Keratinocyte (primary cell): ENCODE measurements around the gene NUSAP1.
"Not testable (repeated sequence)": the region's sequence is repeated elsewhere in the genome, so short reads cannot be mapped to it uniquely, and the experiment has no call there.

ENCODE experiments used
- EZH2 ChIP-seq: IDR thresholded peaks from one replicate; pipeline ENCODE4 v1.6.1; 2012; ENCODE audit warnings: inconsistent platforms, mild to moderate bottlenecking, low read length, moderate library complexity
- TF ChIP-seq, protein P1 (sequence below), 3 experiments: IDR thresholded peaks in 1 of 3; conservative IDR thresholded peaks in 1 of 3; optimal IDR thresholded peaks in 1 of 3; 2 replicates in 2 of 3; 3 replicates in 1 of 3; pipeline versions ENCODE3 to v1.5.1; 2011; ENCODE audit warnings: low read length in 3 of 3, mild to moderate bottlenecking in 3 of 3, moderate library complexity in 2 of 3, control low read depth in 1 of 3, inconsistent platforms in 1 of 3; ENCODE audit not compliant: insufficient read depth in 2 of 3; ENCODE audit errors: extremely low read depth in 1 of 3

DNA sequence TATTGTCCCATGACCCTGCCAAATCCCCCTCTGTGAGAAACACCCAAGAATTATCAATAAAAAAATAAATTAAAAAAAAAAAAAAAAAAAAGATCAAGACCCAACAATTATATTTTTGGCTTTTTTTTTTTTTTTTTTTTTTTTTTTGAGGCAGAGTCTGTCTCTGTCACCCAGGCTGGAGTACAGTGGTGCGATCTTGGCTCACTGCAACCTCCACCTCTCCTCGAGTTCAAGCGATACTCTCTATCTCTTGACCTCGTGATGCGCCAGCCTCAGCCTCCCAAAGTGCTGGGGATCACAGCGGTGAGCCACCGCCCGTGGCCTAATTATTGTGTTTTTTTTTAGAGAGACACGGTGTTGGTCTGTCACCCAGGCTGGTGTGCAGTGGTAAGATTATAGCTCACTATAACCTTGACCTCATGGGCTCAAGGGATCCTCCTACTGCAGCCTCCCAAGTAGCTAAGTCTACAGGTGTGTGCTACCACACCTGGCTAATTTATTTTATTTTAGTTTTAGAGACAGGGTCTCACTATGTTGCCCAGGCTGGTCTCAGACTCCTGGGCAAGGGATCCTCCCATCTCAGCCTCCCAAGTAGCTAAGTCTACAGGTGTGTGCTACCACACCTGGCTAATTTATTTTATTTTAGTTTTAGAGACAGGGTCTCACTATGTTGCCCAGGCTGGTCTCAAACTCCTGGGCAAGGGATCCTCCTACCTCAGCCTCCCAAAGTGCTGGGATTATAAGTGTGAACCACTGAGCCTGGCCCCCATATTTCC, 51.5 kb downstream of the NUSAP1 start:
- TF ChIP-seq, protein P1, sequence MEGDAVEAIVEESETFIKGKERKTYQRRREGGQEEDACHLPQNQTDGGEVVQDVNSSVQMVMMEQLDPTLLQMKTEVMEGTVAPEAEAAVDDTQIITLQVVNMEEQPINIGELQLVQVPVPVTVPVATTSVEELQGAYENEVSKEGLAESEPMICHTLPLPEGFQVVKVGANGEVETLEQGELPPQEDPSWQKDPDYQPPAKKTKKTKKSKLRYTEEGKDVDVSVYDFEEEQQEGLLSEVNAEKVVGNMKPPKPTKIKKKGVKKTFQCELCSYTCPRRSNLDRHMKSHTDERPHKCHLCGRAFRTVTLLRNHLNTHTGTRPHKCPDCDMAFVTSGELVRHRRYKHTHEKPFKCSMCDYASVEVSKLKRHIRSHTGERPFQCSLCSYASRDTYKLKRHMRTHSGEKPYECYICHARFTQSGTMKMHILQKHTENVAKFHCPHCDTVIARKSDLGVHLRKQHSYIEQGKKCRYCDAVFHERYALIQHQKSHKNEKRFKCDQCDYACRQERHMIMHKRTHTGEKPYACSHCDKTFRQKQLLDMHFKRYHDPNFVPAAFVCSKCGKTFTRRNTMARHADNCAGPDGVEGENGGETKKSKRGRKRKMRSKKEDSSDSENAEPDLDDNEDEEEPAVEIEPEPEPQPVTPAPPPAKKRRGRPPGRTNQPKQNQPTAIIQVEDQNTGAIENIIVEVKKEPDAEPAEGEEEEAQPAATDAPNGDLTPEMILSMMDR (optimal IDR thresholded peaks at IDR 0.05 in 1 of 3, IDR thresholded peaks at IDR 0.05 in 1 of 3, conservative IDR thresholded peaks at IDR 0.05 in 1 of 3; ENCODE audit: extremely low read depth in 1 of 3, insufficient read depth in 2 of 3, low read length in 3 of 3), result not testable (repeated sequence)
- not testable (repeated sequence) for TF ChIP-seq EZH2
